NCI-H128 (cell line): ENCODE data around the gene PLCH1.
"Not testable (repeated sequence)": the region's sequence is repeated elsewhere in the genome, so short reads cannot be mapped to it uniquely, and the experiment has no call there.

Source experiments
- DNase-seq: peaks from one replicate; lab custom pipeline; 2025; ENCODE audit not compliant: unreplicated experiment; lab: John Stamatoyannopoulos, UW

PLCH1 gene

DNA sequence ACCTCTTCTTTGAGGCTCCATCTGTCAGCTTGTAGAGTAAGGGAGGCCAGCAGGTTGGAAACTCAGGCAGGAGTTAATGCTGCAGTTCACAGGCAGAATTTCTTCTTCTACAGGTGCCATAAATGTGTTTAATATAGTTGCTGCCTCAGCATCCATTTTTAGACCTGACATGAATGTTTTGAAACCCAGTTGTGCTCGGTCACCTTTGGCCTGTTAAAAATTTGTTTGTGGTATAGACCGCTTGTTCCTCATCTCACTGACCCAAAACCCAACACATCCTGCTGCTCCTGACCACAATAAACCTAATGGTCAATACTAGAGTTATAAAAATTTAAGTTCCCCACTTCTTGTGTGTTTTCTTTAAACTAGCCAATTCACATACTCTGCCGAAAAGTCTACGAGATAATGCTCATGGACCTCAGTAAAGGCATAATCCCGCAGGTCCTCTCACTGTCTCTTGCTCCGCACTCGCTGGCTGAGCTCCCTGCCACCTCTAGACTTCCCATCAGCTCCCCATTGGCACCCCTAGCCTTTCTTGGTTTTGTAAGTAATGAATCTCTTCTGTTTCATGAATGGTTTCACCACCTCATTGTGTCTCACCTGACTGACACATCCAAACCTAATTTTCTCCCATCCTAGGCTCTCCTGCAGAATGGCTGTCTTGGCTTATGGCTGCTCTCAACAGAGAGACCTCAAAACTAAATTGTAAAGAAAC, 312.9 kb downstream of the PLCH1 start:
- no peak for DNase-seq

DNA sequence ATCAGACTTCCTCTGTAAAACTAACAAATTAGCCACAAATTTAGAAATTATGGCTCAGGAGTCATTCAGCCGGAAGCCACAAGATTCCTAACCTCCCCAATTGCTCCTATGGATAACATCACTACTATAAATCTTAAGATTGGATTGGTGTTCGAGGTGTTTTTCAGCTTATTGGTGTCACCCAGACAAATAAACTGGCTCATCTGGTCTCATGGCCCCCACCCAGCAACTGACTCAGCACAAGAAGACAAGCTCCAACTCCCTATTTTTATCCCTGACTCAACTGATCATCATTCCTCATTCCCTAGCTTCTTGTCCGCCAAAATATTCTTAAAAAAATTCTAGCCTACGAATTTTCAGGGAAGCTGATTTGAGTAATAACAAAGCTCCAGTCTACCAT, 316.3 kb downstream of the PLCH1 start:
- DNase-seq: no peak

DNA sequence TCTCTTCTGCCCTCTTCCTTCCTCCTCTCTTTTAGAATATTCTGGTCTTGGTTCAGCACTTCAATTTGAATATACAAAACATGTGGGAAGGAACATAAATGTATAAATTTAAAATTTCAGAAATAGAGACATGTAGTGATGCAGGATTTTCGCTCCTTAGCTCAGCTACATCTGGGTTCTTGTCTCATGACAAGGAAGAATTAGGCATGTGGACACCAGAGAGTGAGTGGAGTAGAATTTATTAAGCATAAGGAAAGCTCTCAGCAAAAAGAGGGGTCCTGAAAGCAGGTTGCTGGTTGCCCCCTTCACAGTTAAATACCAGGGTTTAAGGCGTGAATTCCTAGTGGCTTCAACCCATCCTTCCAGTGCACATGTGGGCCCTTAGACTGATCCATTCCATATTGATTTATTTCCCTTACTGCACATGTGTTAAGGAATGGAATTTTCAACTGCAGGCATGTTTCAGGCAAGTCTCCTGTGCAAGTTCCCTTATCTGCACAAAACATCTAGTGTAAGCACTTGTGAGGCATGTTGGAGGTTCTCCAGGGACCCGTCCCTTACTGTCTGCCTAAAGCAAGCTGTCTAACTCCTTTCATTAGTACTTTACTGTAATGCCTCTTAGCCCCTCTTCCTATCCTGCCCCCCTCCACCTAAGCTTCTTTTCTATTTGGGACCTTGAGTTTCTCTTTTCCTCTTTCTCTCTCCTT, 318.2 kb downstream of the PLCH1 start:
- no peak for DNase-seq

DNA sequence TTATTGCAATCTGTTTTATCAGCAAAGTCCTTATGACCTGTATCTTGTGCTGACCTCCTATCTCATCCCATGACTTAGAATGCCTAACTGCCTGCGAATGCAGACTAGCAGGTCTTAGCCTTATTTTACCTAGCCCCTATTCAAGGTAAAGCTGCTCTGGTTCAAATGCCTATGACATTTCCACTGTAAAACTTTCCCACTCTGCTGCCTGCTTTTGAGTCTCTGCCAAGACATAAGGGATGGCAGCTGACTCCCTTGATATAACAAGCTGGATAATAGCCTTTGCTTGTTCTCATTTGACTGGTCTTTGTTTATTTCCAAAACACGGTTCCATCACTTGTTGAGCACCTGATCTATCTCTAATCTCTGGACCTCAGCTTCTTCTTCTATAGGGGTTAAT, 319.5 kb downstream of the PLCH1 start:
- DNase-seq: no peak

DNA sequence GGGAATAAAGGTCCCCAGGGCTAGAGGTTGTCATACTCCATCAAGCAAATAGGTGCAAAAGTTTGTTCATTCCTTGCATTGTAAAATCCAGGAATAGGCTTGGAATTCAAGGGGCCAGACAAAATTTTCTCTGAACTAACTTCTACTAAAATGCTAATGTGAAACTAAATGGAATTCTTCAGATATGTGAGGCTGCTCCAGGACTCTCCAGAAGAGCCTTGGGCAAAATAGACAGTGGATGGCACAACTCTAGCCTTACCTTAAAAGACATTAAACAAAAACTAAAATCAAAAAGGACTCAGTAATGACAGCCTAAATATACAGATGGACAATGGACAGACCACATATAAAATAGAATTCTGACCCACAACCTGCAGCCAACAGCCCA, 320.6 kb downstream of the PLCH1 start:
- no peak for DNase-seq

DNA sequence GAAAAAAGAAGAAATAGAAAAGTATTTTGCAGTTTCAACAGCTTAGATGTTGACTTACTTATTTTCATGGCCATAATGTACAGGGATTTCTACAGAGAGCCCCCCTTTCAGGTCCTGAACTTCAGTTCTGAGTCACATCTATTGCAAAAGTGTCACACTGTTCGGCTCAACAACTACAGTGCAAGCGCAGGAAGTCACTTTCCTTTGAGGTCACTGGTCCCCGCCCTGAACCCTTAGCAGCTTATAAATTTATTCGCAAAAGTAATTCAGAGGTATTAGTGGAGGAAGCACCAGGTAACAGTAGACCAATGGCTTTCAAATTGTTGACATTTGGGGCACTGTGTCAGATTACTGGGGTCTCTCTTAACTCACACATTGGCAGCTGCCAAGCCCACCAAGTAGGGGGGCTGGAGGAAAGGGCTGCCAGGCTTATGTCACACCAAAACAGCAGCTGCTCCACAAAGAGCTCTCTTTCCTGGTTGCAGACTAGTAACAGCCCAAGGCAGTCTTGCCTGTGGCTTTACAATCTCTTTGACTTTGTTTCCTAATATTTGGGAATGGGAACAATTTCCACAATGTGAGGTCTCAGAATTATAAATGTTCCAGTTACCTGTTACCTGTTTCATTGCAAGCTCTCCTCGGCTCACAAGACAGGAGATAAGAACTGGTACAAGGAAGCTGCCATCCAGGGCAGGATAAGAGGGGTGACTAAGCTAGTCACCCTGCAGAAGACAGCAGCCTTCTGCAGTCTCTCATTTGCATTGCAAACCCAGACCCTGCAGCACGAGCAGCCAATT, 321.1 kb downstream of the PLCH1 start:
- no peak for DNase-seq

DNA sequence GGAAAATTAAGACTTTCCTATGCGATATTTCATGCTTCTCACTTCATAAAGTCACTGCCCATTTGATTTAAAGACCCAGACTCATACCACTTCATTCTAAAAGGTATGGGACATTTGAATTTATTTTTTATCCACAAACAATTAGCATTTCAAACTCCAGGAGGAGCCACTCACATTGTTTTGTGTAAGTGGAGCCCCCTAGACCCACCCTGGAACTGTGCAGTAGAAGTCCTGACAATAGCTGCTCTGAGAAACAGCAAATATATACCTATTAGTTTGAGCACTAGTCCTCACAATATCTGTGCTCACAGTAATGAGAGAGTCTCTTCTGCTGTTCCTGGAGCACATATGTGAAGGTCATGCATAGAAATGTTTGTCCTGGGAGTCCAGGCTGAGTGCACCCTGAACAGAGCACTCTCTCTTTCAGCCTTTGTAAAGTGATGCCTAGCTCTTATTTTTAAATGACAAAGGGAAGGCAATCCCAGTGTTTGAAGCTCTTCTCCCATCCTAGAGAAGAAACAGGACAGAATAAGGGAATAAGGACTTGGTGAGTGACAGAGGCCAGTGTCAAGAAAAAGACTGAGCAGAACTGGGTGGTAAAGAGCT, 323.9 kb downstream of the PLCH1 start:
- DNase-seq: no peak

DNA sequence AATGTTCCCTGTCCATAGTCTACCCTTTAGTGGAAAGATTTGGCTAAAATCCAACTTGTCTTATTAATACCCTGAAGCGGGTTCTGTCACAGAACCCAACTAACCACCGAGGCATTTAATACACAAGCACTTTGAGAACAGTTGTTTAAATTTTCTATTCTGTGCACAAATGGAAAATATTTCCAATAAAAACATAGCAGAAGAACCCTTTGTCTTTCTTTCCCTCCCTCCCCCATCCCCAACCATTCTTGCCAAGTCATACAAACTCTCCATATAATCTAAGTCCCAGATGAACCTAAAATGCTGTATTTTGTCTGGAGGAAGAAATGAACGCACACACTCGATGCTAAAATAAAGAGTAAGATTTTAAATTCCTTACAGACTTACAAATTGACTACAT, 324.5 kb downstream of the PLCH1 start:
- no peak for DNase-seq

DNA sequence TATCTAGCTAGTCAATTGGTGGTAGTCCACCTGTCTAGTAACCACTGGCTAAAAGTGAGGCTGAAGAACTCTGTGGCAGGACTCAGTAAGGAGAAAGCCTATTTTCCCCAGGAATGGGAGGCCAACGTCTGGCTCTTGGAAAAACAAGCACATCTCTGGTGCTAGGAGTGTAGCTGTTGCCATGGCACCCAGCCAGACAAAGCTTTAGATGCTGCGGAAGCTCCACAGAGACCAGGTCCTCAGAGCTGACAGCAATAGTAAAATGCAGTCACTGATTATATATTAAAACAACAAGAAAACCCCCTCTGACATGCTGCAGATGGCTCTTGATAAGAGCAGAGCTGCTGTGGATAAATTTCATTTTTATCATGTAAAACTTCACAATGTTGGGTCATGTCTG, 326.5 kb downstream of the PLCH1 start:
- DNase-seq: peak; percentile 49

DNA sequence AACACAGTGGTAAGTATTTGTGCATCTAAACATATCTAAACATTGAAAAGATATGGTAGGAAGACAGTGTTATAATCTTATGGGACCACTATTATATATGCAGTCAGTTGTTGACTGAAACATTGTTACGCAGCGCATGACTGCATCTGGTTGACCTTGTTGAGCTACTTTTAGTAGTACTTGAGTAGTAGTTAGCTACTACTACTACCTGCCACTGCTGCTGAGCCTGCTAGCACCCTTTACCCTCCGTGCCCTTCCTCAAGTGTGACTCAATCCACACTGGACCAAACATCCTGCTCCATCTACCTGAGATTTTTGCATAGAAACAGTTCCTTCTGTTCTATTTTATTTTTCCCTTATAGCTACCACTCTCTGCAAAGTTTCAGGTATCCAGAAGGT, 327.8 kb downstream of the PLCH1 start:
- no peak for DNase-seq

DNA sequence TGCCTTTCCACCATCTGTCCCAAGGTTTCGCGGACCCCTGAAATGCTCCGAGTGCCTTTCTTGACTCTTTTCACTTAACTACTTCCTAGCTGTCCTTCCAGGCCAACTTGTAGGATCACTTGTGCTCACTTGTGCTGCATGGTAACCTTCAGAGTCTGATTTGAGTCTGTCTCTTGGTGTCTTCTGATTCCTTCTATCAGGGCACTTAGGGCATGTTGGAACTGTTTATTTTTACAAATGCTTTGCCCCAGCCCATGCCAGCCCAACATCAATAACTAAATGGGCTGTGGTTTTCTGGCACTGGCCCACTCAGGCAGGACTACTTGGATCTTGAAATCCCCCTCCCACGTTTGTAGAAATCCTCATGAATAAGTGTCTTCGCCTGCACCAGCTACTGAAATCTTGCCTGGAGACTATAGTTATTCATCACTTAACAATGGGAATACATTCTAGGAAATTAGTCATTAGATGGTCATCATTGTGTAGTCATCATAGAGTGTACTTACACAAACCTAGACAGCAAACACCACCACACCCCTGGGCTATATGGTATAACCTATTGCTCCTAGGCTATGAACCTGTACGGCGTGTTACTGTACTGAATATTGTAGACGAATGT, 328.3 kb downstream of the PLCH1 start:
- no peak for DNase-seq

DNA sequence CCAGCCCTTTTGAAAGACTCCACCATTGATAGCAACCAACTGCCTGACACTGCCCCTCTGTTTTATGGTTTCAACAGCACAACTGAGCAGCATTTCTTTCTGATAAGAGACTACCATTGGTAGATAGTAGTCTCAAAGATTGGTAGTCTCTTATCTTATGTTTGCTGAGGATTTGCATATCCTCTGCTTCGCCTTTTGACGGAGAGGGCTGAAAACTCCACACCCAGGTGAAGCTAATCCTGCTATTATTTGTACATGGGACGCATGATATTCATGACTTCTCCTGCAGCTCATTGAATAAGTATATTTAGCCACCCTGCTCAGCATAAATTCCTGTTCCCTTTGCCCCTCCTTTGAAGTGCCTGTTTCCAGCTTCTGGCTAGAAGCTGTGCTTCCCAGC, 332.0 kb downstream of the PLCH1 start:
- DNase-seq: no peak

DNA sequence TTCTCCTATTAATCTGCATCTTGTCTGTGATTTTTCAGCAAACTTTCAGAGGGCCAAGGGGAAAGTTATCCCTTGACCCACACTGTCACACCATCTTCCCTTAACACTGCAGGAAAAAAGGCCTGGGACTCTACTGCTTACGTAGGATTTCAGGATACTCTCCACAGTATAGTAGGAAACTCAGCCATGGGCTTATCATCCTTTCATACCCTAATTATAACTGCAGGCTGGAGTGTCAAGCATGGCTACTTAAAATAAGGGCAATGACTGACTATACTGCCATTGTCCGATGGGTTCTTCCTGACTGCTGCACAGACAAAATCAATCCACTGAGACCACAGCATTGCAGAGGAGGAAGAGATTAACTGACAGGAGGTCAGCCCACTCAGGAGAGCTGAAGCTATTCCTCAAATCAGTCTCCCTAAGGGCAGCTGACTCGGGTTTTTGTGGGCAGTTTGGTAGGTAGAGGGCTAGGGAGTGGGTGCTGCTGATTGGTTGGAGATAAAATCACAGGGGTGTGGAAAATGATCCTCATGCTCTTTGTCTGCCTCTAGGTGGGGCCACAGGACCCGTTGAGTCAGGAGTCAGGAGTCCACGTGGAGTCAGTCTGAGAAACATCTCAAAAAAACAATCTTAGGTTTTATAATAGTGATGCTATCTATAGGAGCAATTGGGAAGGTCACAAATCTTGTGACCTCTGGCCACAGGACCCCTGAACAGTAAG, 333.2 kb downstream of the PLCH1 start:
- no peak for DNase-seq

DNA sequence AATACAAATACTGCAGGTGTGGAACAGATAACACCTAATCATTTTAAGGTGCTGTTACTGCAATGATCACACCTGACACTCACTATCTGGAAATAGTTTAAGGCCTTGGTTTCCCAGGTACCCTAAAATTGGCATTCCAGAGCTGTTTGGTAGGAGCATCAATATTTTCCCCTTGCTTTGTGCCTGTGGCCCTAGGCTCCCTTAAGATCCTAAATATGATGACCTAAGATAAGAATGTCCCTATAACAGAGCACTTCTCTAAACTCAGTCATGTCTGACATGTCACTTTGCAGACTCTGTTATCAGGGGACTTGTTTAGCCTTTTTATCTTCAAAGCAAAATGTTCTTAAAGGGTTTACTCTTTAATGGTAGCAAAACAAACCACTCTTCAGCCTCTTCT, 335.5 kb downstream of the PLCH1 start:
- DNase-seq: no peak

DNA sequence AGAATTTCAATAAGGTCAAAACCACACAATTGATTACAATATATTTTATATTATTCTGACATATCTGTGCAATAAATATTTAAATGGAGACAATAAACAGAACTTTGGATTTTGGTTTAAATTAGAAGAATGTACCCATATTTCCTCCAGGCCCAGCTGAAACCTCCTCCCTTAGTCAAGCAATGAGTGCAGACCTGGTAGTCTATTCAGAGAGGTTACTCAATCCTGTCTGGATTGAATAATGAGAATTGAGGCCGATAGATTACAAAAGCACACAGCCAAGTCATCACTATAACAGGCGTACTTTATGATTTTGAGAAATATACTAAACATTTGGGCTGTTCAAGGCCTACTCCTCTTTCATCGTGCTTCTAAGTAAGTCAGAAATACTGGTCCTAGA, 336.9 kb downstream of the PLCH1 start:
- DNase-seq: no peak

DNA sequence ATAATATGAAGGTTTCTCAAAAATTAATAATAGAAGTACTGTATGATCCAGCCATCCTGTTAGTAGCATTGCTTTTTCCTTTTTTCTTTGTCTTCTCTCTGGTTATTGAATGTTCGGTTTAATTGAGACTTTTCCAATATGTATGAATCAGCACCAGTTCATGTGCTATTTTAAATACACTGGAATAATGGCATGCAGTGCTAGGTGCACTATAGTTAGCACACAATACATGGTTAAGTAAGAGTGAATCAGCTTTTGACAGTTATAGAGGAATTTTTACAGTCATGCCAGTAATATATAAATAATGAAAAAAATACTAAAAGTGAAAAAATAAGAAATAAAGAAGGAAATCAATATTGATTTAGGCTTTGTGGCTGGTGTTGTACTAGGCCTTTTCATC, 337.5 kb downstream of the PLCH1 start:
- no peak for DNase-seq

DNA sequence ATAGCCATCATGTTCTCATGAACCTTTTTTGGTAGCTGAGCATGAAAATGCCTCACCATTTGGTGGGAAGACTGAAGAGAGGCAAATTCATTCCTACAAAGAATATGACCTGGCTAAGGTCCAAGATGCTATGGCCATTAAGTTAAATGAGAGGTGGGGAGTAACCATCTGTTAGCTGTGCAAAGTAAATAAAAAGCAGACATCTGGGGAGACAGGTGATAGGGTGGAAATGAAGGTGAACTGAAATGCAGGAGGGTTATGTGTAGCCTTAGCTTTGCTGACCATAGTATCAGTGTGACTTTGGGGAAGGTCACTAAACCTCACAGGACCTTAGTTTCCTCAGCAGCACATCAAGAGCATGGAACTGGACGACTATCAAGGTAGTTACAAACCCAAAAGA, 340.4 kb downstream of the PLCH1 start:
- DNase-seq: peak; percentile 60

DNA sequence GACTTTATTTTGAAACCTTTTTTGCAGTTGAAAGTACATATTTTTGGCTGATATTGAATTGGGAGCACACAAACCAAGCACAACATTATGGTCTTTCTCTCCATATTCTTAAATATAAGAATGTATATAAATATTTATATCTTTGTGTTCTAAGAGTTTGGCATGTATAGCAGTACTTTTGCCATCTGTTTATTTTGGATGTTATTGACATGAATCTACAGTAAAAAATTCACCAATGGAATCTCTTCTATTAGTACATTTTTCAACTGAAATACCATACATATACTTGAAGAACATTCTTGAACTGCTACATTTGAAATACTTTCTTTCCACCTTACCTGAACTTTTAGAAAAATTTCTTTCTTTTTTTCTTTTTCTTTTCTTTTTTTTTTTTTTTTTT, 342.2 kb downstream of the PLCH1 start:
- no peak for DNase-seq

DNA sequence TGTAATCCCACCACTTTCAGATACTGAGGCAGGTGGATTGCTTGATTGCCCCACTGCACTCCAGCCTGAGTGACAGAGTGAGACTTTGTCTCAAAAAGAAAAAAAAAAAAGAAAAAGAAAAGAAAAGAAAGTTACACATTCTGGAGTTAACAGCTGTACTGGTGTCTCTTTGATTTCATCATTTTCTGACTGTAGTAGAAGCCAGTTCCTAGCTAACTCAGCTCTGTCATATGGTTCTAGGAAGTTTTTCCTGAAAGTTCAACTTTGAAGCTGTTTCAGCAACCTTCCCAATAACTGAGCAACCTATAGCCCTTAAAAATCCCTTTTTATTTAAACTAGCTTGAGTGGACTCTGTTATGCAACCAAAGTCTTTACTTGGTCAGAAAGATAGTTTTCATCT, 346.8 kb downstream of the PLCH1 start:
- no peak for DNase-seq

DNA sequence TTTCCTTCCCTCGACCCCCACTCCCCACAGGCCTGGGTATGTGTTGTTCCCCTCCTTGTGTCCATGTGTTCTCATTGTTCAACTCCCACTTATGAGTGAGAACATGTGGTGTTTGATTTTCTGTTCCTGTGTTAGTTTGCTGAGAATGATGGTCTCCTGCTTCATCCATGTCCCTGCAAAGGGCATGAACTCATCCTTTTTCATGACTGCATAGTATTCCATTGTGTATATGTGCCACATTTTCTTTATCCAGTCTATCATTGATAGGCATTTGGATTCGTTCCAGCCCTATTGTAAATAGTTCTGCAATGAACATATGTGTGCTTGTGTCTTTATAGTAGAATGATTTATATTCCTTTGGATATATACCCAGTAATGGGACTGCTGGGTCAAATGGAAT, 350.0 kb downstream of the PLCH1 start:
- DNase-seq: not testable (repeated sequence)

DNA sequence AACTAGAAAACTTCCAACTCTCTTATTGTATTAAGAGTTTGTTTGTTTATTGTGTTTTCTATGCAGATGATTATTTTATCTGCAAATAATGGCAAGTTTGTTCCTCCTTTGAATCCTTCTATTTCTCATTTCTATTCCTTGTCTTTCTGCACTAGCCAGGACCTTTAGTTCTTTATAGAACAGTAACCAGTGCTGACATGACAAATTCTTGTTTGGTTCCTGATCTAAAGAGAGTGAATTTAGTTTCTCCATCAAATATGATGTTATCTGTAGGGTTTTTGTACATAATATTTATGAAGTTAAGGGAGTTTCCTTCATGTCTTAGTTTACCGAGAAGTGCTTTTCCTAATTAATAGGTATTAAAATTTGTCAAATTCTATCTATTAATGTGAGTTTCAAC, 350.6 kb downstream of the PLCH1 start:
- no peak for DNase-seq
